H1 (cell line): ENCODE measurements around the gene TEKT3. TPM values are rescaled to one million over a fixed set of nuclear protein-coding genes. Genes with fewer than 3 reads are reported as not detected.

Experiments
- CTCF ChIA-PET: fragments of 300-600 bp; sonication (Branson Sonifier 250); formaldehyde crosslinking; loops from one replicate; lab custom pipeline; 2021; ENCODE audit not compliant: partially characterized antibody; lab: Charles Lee
- POLR2A ChIA-PET: fragments of 300-600 bp; sonication (Branson Sonifier 250); formaldehyde crosslinking; loops from one replicate; lab custom pipeline; 2021; ENCODE audit warnings: inconsistent platforms; ENCODE audit not compliant: partially characterized antibody; lab: Charles Lee
- DNase-seq, 2 experiments: peaks; one replicate each; pipeline versions ENCODE4 v3.0.0 to v3.0.0-alpha.2; 2010 to 2022; ENCODE audit warnings: low spot score in 2 of 2, low read depth in 1 of 2, mixed read lengths in 1 of 2
- FAIRE-seq: peaks from 2 replicates; lab custom pipeline; 2011; peaks lifted over from hg19 to GRCh38; lab: Jason Lieb, UNC
- H2AFZ ChIP-seq: 2 replicates; pipeline ENCODE4 v1.8.1; 2012; ENCODE audit warnings: low read length, inconsistent platforms
- H2AK5ac ChIP-seq: 2 replicates; pipeline ENCODE4 v1.6.1; 2013; ENCODE audit warnings: low read depth, low read length
- H2BK120ac ChIP-seq: replicated peaks from 2 replicates; pipeline ENCODE3; 2013; ENCODE audit warnings: low read depth, low read length, inconsistent platforms
- H2BK12ac ChIP-seq: 2 replicates; pipeline ENCODE4 v1.6.1; 2013; ENCODE audit warnings: low read depth, low read length
- H2BK15ac ChIP-seq: 2 replicates; pipeline ENCODE4 v1.6.1; 2013; ENCODE audit warnings: low read length
- H2BK20ac ChIP-seq: 2 replicates; pipeline ENCODE4 v1.6.1; 2013; ENCODE audit warnings: low read length
- H2BK5ac ChIP-seq: 2 replicates; pipeline ENCODE4 v1.6.1; 2013; ENCODE audit warnings: low read depth, low read length
- H3K14ac ChIP-seq: 2 replicates; pipeline ENCODE4 v1.6.1; 2013; ENCODE audit warnings: inconsistent platforms; ENCODE audit not compliant: insufficient read length
- H3K18ac ChIP-seq: 2 replicates; pipeline ENCODE4 v1.6.1; 2013; ENCODE audit warnings: low read length; ENCODE audit errors: extremely low read depth
- H3K23ac ChIP-seq: 2 replicates; pipeline ENCODE4 v1.6.1; 2013; ENCODE audit warnings: inconsistent platforms; ENCODE audit not compliant: insufficient read length
- H3K23me2 ChIP-seq: 2 replicates; pipeline ENCODE4 v1.6.1; 2013; ENCODE audit warnings: low read depth, low read length
- H3K27ac ChIP-seq: 2 replicates; pipeline ENCODE4 v1.6.1; 2011; ENCODE audit warnings: low read depth, low read length, inconsistent platforms
- H3K27me3 ChIP-seq, 4 experiments: replicated peaks in 1 of 4; 1 replicate in 1 of 4; 2 replicates in 3 of 4; pipeline versions ENCODE4 v1.6.1 to v1.8.1; 2011 to 2013; ENCODE audit warnings: low read length in 3 of 4, mild to moderate bottlenecking in 3 of 4, inconsistent platforms in 2 of 4, mixed read lengths in 2 of 4, moderate library complexity in 1 of 4; ENCODE audit not compliant: control insufficient read depth in 3 of 4, insufficient read depth in 3 of 4; ENCODE audit errors: extremely low read depth in 1 of 4
- H3K36me3 ChIP-seq, 4 experiments: 2 replicates each; pipeline versions ENCODE4 v1.6.1 to v1.8.1; 2011 to 2013; ENCODE audit warnings: mild to moderate bottlenecking in 4 of 4, low read length in 3 of 4, moderate library complexity in 2 of 4, control low read depth in 1 of 4, inconsistent platforms in 1 of 4; ENCODE audit not compliant: insufficient read depth in 4 of 4, control insufficient read depth in 2 of 4
- H3K4ac ChIP-seq: replicated peaks from 2 replicates; pipeline ENCODE3; 2013; ENCODE audit warnings: low read length, low read depth, mixed read lengths, inconsistent platforms; ENCODE audit not compliant: insufficient read length
- H3K4me1 ChIP-seq, 4 experiments: replicated peaks in 1 of 4; 1 replicate in 1 of 4; 2 replicates in 3 of 4; pipeline versions ENCODE4 v1.6.1 to v1.8.1; 2011 to 2013; ENCODE audit warnings: low read length in 3 of 4, inconsistent platforms in 2 of 4, mixed read lengths in 1 of 4; ENCODE audit not compliant: insufficient read depth in 4 of 4, control insufficient read depth in 3 of 4
- H3K4me2 ChIP-seq, 2 experiments: 2 replicates each; pipeline versions ENCODE4 v1.6.1 to v1.8.1; 2011 to 2013; ENCODE audit warnings: low read depth in 2 of 2, low read length in 2 of 2, control low read depth in 1 of 2, inconsistent platforms in 1 of 2, mild to moderate bottlenecking in 1 of 2; ENCODE audit not compliant: insufficient read depth in 1 of 2
- H3K4me3 ChIP-seq, 4 experiments: fragments of 200-600, 300-600 bp in 1 of 4; sonication (generic), shearing (Covaris generic), sonication (Bioruptor Twin) in 1 of 4; 2 replicates each; pipeline versions ENCODE4 v1.5.1 to v1.8.1; 2011 to 2016; ENCODE audit warnings: low read length in 4 of 4, low read depth in 3 of 4, control low read depth in 2 of 4, inconsistent platforms in 2 of 4, mild to moderate bottlenecking in 2 of 4, mixed read lengths in 1 of 4, moderate library complexity in 1 of 4; ENCODE audit not compliant: insufficient read depth in 2 of 4; ENCODE audit errors: extremely low read depth in 1 of 4
- H3K56ac ChIP-seq: replicated peaks from 2 replicates; pipeline ENCODE3; 2013; ENCODE audit warnings: low read depth, mild to moderate bottlenecking, mixed read lengths, low read length, inconsistent platforms; ENCODE audit not compliant: insufficient read length
- H3K79me1 ChIP-seq: 2 replicates; pipeline ENCODE4 v1.6.1; 2013; ENCODE audit warnings: low read depth, low read length, control low read depth
- H3K79me2 ChIP-seq, 2 experiments: 2 replicates each; pipeline versions ENCODE4 v1.6.1 to v1.8.1; 2012 to 2013; ENCODE audit warnings: low read length in 2 of 2, mild to moderate bottlenecking in 2 of 2, inconsistent platforms in 1 of 2; ENCODE audit not compliant: insufficient read depth in 2 of 2, control insufficient read depth in 1 of 2
- H3K9ac ChIP-seq, 4 experiments: replicated peaks in 1 of 4; 1 replicate in 1 of 4; 2 replicates in 3 of 4; pipeline versions ENCODE4 v1.6.1 to v1.8.1; 2011 to 2013; ENCODE audit warnings: low read depth in 3 of 4, low read length in 3 of 4, control low read depth in 2 of 4, mild to moderate bottlenecking in 2 of 4, moderate library complexity in 2 of 4, inconsistent platforms in 1 of 4; ENCODE audit errors: extremely low read depth in 1 of 4
- H3K9me3 ChIP-seq, 2 experiments: 2 replicates each; pipeline versions ENCODE4 v1.6.1 to v1.8.1; 2012 to 2013; ENCODE audit warnings: mild to moderate bottlenecking in 2 of 2, moderate library complexity in 2 of 2, control low read depth in 1 of 2, inconsistent platforms in 1 of 2, low read depth in 1 of 2, low read length in 1 of 2, mixed read lengths in 1 of 2; ENCODE audit not compliant: insufficient read depth in 2 of 2
- H4K20me1 ChIP-seq, 2 experiments: replicated peaks in 1 of 2; 2 replicates each; pipeline versions ENCODE3 to v1.8.1; 2011 to 2013; ENCODE audit warnings: inconsistent platforms in 2 of 2, low read length in 2 of 2, mild to moderate bottlenecking in 1 of 2; ENCODE audit not compliant: insufficient read depth in 2 of 2, control insufficient read depth in 1 of 2
- H4K5ac ChIP-seq: 2 replicates; pipeline ENCODE4 v1.6.1; 2013; ENCODE audit warnings: low read length, low read depth, mixed read lengths, inconsistent platforms; ENCODE audit not compliant: insufficient read length
- H4K8ac ChIP-seq: 2 replicates; pipeline ENCODE4 v1.8.0; 2013; ENCODE audit warnings: mild to moderate bottlenecking, moderate library complexity, low read length, inconsistent platforms; ENCODE audit not compliant: insufficient read depth; ENCODE audit errors: extremely low read depth
- H4K91ac ChIP-seq: replicated peaks from 2 replicates; pipeline ENCODE3; 2013; ENCODE audit warnings: low read length, mixed read lengths, inconsistent platforms; ENCODE audit not compliant: insufficient read length
- ASH2L ChIP-seq: fragments of 200-600, 300-600 bp; sonication (generic); IDR thresholded peaks from one replicate; pipeline ENCODE4 v1.7.1; 2017; ENCODE audit warnings: low read length
- KDM5A ChIP-seq: fragments of 200-600 bp; IDR thresholded peaks from 2 replicates; pipeline ENCODE4 v1.7.1; 2012; ENCODE audit warnings: mild to moderate bottlenecking, low read length, inconsistent platforms, mixed read lengths
- SRF ChIP-seq: IDR thresholded peaks from 2 replicates; pipeline ENCODE4 v1.6.1; 2011; ENCODE audit warnings: mild to moderate bottlenecking, low read depth, low read length, moderate library complexity
- WGBS, 2 experiments: shearing (Covaris generic) in 1 of 2; methylation state at CpG; one replicate each; pipeline versions ENCODE4 v1.1.6 to v1.1.7; 2013 to 2015; ENCODE audit warnings: low lambda C conversion rate in 2 of 2, mixed read lengths in 2 of 2, inconsistent platforms in 1 of 2, low coverage in 1 of 2, missing lambda C conversion rate in 1 of 2; ENCODE audit not compliant: insufficient replicate concordance in 2 of 2, insufficient coverage in 1 of 2, insufficient read length in 1 of 2; ENCODE audit errors: extremely low coverage in 1 of 2, missing lambda C conversion rate in 1 of 2; 5-methylcytosine and 5-hydroxymethylcytosine counted together
- polyA plus RNA-seq, 7 experiments: library from polyadenylated mRNA; depleted of rRNA in 3 of 7; stranded (reverse) in 5 of 7; unstranded in 2 of 7; fragments of >200 nt in 5 of 7; fragments of 200-250 nt in 2 of 7; gene quantifications; 1 replicate in 5 of 7; 2 replicates in 1 of 7; 4 replicates in 1 of 7; pipeline versions ENCODE4 v1.2.1 to v1.2.3, GENCODE V29; 2011 to 2013; ENCODE audit warnings: missing spikeins in 2 of 7, mixed read lengths in 2 of 7
- total RNA-seq: library from RNA; stranded (reverse); fragmentation: NEBNext Ultra II Directional; extraction: Animal tissue kit (Norgen Biotek cat#: 25700); gene quantifications from 2 replicates; pipeline ENCODE4 v1.2.1, GENCODE V29; 2021
- TF ChIP-seq, protein P1 (sequence below): IDR thresholded peaks from 2 replicates; pipeline ENCODE4 v1.6.1; 2011; ENCODE audit warnings: low read depth, mild to moderate bottlenecking, low read length; ENCODE audit not compliant: insufficient read depth

TEKT3 gene
- total and polyA plus RNA-seq, 2 of the 8 experiments (the other 6 are each of a cell fraction or from before 2014, with no cell fraction given) = 2.2 to 2.9 TPM

DNA sequence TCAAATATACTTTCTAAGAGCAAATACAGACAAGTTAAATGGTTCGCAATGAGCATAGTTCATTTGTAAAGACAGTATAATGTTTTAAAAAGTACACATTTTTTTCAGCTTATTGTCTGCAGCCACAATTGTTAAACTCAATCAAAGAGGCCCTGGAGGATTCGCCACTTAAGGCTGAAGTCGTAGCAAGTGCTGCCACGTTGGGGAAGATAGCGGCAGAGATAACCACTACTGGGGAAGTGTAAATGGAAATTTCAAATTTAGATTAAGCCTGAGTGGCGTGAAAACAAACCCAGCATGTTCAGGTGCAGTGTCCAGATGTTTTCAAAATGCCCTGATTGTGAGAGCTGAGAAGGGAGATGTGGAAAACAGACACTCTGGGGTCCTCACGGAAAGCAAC, 84.7 kb downstream of the TEKT3 start:
- H3K14ac ChIP-seq = no peak overlapping the region
- no peak overlapping the region for H2BK12ac ChIP-seq
- H2BK120ac ChIP-seq = no peak overlapping the region
- no peak overlapping the region for H2BK15ac ChIP-seq
- no peak overlapping the region for H3K18ac ChIP-seq
- ChIA-PET POLR2A (no interaction called here), CTCF (interaction anchor here (0.7 to 4.3 kb wide), 14 partner anchors 8 to 245 kb away, joined by 3 to 87 read pairs (median 4); no protein-coding TSS in a partner anchor)
- no peak overlapping the region for H3K4ac ChIP-seq
- no peak overlapping the region for H3K4me2 ChIP-seq
- H3K9me3 ChIP-seq = no peaks in the 10 kb centered on the region
- no peak overlapping the region for H2AFZ ChIP-seq
- H3K23ac ChIP-seq = no peak overlapping the region
- H3K36me3 ChIP-seq = no peaks in the 10 kb centered on the region
- peaks cover 0 to 4% (median 4%) of the 10 kb centered on the region in 4 experiments; a peak in 5 of 7 replicates for H3K4me1 ChIP-seq
- peaks cover 0 to 3% of the 10 kb centered on the region in 2 experiments for H4K20me1 ChIP-seq
- DNase-seq (no peak), FAIRE-seq (no peak)
- no peak overlapping the region for H3K27ac ChIP-seq
- no peak overlapping the region for H2BK20ac ChIP-seq
- no peak overlapping the region for H4K8ac ChIP-seq
- H2AK5ac ChIP-seq = no peak overlapping the region
- no peak overlapping the region for H2BK5ac ChIP-seq
- no peaks in the 10 kb centered on the region for H3K79me2 ChIP-seq
- H3K79me1 ChIP-seq = no peaks in the 10 kb centered on the region
- no peak overlapping the region for H3K4me3 ChIP-seq
- H4K5ac ChIP-seq = no peak overlapping the region
- H3K27me3 ChIP-seq = peaks cover 22 to 47% (median 40%) of the 10 kb centered on the region in 4 experiments
- no peak overlapping the region for H3K9ac ChIP-seq
- no peak overlapping the region for H4K91ac ChIP-seq
- 87% methylated on average over 7 of the region's 7 CpGs; no CpG with 5 or more reads in 1 of the 2 experiments for WGBS, 2 experiments
- H3K56ac ChIP-seq = no peak overlapping the region
- peaks cover 10% of the 10 kb centered on the region for H3K23me2 ChIP-seq
- no peak for TF ChIP-seq ASH2L
- TF ChIP-seq, protein P1, sequence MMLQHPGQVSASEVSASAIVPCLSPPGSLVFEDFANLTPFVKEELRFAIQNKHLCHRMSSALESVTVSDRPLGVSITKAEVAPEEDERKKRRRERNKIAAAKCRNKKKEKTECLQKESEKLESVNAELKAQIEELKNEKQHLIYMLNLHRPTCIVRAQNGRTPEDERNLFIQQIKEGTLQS = no peak
- TF ChIP-seq SRF = no peak
- TF ChIP-seq KDM5A = no peak
